ENCODE data around the gene NMB. TPM values are rescaled to one million over a fixed set of nuclear protein-coding genes. Genes with fewer than 3 reads are reported as not detected.
"Not testable (repeated sequence)": the region's sequence is repeated elsewhere in the genome, so short reads cannot be mapped to it uniquely, and the experiment has no call there.

NMB gene
- total and polyA plus RNA-seq, 2 experiments from 2014 or later = 18.1 to 22.0 TPM

DNA sequence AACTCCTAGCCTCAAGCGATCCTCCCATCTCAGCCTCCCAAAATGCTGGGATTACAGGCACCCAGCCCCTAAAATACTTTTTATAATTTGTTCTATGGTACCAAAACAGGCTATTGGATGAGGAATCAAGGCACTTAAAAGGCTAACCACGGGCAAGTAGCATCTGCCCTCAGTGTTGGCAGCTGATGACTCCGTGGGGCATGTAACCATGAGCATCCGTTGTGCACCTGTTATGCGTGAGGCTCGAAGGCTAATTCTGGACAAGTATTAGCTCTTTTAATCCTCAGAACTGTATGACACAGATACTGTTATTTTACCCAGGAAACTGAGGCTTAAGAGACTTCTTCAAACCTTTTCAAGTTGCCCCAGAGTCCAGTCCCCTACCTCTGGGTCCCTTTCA, 14.2 kb downstream of the NMB start:
- no peak for DNase-seq (ENCODE audit: low spot score)
- peaks cover 83% of the 10 kb centered on the region for H3K36me3 Mint-ChIP-seq (ENCODE audit: low read depth)
- no peak overlapping the region for H3K27ac Mint-ChIP-seq

DNA sequence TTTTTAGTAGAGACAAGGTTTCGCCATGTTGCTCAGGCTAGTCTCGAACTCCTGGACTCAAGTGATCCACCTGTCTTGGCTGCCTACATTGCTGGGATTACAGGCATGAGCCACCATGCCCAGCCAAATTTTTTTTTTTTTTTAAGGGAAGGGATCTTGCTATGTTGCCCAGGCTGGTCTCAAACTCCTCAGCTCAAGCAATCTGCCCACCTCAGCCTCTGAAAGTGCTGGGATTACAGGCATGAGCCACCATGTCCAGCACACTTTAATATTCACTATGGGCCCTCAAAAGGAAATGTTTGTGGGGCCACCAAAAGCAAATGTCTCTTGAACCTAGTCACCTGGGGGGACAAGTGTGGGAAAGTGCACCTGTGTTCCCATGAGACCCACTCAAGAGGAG, 15.4 kb downstream of the NMB start:
- not testable (repeated sequence) for H3K9me3 Mint-ChIP-seq; H3K9me2 ChIP-seq (ENCODE audit: insufficient read depth); ATAC-seq; H3K27ac ChIP-seq (ENCODE audit: low read depth); H3K4me1 Mint-ChIP-seq; H3K79me2 ChIP-seq (replicated peaks; ENCODE audit: insufficient read depth); H3F3A ChIP-seq (replicated peaks; ENCODE audit: low read depth); H3K4me3 ChIP-seq; H4K20me1 ChIP-seq (replicated peaks; ENCODE audit: insufficient read depth); H3K4me2 ChIP-seq; H3K4me1 ChIP-seq (ENCODE audit: insufficient read depth); H3K27me3 ChIP-seq (ENCODE audit: insufficient read depth); H3K27ac Mint-ChIP-seq; H2AFZ ChIP-seq; DNase-seq (ENCODE audit: low spot score); H3K27me3 Mint-ChIP-seq (ENCODE audit: insufficient read depth, low read depth, poor library complexity); H3K4me3 Mint-ChIP-seq
- peaks cover 74% of the 10 kb centered on the region for H3K36me3 Mint-ChIP-seq (ENCODE audit: low read depth)
- peaks cover 37% of the 10 kb centered on the region for H3K36me3 ChIP-seq (ENCODE audit: insufficient read depth)

More for the DNA sequence above, 14.2 kb downstream of the NMB start:
- Histone ChIP-seq H3K36me3 (ENCODE audit: insufficient read depth) (peaks cover 44% of the 10 kb centered on the region), H2AFZ (no peak overlapping the region), H3K4me2 (no peak overlapping the region), H3K4me3 (no peak overlapping the region), H3F3A (replicated peaks; ENCODE audit: low read depth) (0 out of 2 replicates have a peak, but pooled peaks cover 2% of the 10 kb centered on the region), H3K27ac (ENCODE audit: low read depth) (no peak overlapping the region), H4K20me1 (replicated peaks; ENCODE audit: insufficient read depth) (0 out of 2 replicates have a peak, but pooled peaks cover 5% of the 10 kb centered on the region), H3K4me1 (ENCODE audit: insufficient read depth) (no peaks in the 10 kb centered on the region), H3K79me2 (replicated peaks; ENCODE audit: insufficient read depth) (no peaks in the 10 kb centered on the region), H3K27me3 (ENCODE audit: insufficient read depth) (no peaks in the 10 kb centered on the region), H3K9me2 (ENCODE audit: insufficient read depth) (no peaks in the 10 kb centered on the region)
- no peaks in the 10 kb centered on the region for H3K4me1 Mint-ChIP-seq
- no peaks in the 10 kb centered on the region for H3K9me3 Mint-ChIP-seq
- no peaks in the 10 kb centered on the region for H3K27me3 Mint-ChIP-seq (ENCODE audit: insufficient read depth, low read depth, poor library complexity)
- H3K4me3 Mint-ChIP-seq = no peak overlapping the region
- no peak for ATAC-seq
- no peak for TF ChIP-seq JUNB (IDR thresholded peaks at IDR 0.05; ENCODE audit: unreplicated experiment)
- TF ChIP-seq, protein P1, sequence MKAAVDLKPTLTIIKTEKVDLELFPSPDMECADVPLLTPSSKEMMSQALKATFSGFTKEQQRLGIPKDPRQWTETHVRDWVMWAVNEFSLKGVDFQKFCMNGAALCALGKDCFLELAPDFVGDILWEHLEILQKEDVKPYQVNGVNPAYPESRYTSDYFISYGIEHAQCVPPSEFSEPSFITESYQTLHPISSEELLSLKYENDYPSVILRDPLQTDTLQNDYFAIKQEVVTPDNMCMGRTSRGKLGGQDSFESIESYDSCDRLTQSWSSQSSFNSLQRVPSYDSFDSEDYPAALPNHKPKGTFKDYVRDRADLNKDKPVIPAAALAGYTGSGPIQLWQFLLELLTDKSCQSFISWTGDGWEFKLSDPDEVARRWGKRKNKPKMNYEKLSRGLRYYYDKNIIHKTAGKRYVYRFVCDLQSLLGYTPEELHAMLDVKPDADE (IDR thresholded peaks at IDR 0.05) = no peak
- TF ChIP-seq, protein P2, sequence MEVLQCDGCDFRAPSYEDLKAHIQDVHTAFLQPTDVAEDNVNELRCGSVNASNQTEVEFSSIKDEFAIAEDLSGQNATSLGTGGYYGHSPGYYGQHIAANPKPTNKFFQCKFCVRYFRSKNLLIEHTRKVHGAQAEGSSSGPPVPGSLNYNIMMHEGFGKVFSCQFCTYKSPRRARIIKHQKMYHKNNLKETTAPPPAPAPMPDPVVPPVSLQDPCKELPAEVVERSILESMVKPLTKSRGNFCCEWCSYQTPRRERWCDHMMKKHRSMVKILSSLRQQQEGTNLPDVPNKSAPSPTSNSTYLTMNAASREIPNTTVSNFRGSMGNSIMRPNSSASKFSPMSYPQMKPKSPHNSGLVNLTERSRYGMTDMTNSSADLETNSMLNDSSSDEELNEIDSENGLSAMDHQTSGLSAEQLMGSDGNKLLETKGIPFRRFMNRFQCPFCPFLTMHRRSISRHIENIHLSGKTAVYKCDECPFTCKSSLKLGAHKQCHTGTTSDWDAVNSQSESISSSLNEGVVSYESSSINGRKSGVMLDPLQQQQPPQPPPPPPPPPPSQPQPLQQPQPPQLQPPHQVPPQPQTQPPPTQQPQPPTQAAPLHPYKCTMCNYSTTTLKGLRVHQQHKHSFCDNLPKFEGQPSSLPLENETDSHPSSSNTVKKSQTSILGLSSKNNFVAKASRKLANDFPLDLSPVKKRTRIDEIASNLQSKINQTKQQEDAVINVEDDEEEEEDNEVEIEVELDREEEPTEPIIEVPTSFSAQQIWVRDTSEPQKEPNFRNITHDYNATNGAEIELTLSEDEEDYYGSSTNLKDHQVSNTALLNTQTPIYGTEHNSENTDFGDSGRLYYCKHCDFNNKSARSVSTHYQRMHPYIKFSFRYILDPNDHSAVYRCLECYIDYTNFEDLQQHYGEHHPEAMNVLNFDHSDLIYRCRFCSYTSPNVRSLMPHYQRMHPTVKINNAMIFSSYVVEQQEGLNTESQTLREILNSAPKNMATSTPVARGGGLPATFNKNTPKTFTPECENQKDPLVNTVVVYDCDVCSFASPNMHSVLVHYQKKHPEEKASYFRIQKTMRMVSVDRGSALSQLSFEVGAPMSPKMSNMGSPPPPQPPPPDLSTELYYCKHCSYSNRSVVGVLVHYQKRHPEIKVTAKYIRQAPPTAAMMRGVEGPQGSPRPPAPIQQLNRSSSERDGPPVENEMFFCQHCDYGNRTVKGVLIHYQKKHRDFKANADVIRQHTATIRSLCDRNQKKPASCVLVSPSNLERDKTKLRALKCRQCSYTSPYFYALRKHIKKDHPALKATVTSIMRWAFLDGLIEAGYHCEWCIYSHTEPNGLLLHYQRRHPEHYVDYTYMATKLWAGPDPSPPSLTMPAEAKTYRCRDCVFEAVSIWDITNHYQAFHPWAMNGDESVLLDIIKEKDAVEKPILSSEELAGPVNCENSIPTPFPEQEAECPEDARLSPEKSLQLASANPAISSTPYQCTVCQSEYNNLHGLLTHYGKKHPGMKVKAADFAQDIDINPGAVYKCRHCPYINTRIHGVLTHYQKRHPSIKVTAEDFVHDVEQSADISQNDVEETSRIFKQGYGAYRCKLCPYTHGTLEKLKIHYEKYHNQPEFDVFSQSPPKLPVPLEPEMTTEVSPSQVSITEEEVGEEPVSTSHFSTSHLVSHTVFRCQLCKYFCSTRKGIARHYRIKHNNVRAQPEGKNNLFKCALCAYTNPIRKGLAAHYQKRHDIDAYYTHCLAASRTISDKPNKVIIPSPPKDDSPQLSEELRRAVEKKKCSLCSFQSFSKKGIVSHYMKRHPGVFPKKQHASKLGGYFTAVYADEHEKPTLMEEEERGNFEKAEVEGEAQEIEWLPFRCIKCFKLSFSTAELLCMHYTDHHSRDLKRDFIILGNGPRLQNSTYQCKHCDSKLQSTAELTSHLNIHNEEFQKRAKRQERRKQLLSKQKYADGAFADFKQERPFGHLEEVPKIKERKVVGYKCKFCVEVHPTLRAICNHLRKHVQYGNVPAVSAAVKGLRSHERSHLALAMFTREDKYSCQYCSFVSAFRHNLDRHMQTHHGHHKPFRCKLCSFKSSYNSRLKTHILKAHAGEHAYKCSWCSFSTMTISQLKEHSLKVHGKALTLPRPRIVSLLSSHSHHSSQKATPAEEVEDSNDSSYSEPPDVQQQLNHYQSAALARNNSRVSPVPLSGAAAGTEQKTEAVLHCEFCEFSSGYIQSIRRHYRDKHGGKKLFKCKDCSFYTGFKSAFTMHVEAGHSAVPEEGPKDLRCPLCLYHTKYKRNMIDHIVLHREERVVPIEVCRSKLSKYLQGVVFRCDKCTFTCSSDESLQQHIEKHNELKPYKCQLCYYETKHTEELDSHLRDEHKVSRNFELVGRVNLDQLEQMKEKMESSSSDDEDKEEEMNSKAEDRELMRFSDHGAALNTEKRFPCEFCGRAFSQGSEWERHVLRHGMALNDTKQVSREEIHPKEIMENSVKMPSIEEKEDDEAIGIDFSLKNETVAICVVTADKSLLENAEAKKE (CRISPR knock-in tag; IDR thresholded peaks at IDR 0.05) = no peak

DNA sequence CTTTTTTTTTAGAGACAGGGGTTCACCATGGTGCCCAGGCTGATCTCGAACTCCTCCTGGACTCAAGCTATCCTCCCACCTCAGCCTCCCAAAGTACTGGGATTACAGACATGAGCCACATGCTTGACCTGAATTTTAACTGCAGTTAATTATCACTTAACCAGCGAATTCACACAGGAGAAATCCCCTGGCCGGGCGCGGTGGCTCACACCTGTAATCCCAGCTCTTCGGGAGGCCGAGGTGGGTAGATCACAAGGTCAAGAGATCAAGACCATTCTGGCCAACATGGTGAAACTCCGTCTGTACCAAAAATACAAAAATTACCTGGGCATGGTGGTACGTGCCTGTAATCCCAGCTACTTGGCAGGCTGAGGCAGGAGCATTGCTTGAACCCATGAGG, 16.1 kb downstream of the NMB start:
- Histone ChIP-seq H3K4me1 (ENCODE audit: insufficient read depth) (peaks cover 11% of the 10 kb centered on the region; the same call in 1 of the 2 replicates), H3K36me3 (ENCODE audit: insufficient read depth) (peaks cover 31% of the 10 kb centered on the region)
- not testable (repeated sequence) for H3K4me3 Mint-ChIP-seq; H3K9me2 ChIP-seq (ENCODE audit: insufficient read depth); H3F3A ChIP-seq (replicated peaks; ENCODE audit: low read depth); H3K9me3 Mint-ChIP-seq; H3K4me2 ChIP-seq; H3K79me2 ChIP-seq (replicated peaks; ENCODE audit: insufficient read depth); H4K20me1 ChIP-seq (replicated peaks; ENCODE audit: insufficient read depth); DNase-seq (ENCODE audit: low spot score); H3K4me3 ChIP-seq; H3K27ac Mint-ChIP-seq; H3K27me3 ChIP-seq (ENCODE audit: insufficient read depth); H3K27me3 Mint-ChIP-seq (ENCODE audit: insufficient read depth, low read depth, poor library complexity); H3K4me1 Mint-ChIP-seq; ATAC-seq; H2AFZ ChIP-seq; H3K27ac ChIP-seq (ENCODE audit: low read depth)
- H3K36me3 Mint-ChIP-seq (ENCODE audit: low read depth) = peaks cover 69% of the 10 kb centered on the region
